HepG2 (cell line): ENCODE measurements around the gene SQSTM1. TPM values are rescaled to one million over a fixed set of nuclear protein-coding genes. Genes with fewer than 3 reads are reported as not detected.

Source experiments
- ATAC-seq: fragments of 200-7000 bp; cut with Tn5 transposase; 3 replicates; pipeline ENCODE4 v1.9.1; 2020; ENCODE audit warnings: mild to moderate bottlenecking, moderate library complexity
- BruUV-seq: library from RNA; stranded (reverse); fragments of 400-500 nt; replicated peaks from 2 replicates; lab custom pipeline; 2021; lab: Mats Ljungman, UMichigan
- CTCF ChIA-PET: fragments of 300-600 bp; formaldehyde crosslinking; extraction: SDS; loops from one replicate; lab custom pipeline; 2021; ENCODE audit warnings: low total read pairs, inconsistent platforms, low intra/inter-chr PET ratio; lab: Yijun Ruan, JAX
- POLR2A ChIA-PET: fragments of 350-600 bp; sonication (Branson Sonifier 250); formaldehyde crosslinking; loops from one replicate; lab custom pipeline; 2020; ENCODE audit warnings: antibody characterized with exemption, inconsistent platforms; lab: Yijun Ruan, JAX
- DNase-seq: peaks from one replicate; pipeline ENCODE4 v3.0.0-alpha.2; 2015; ENCODE audit warnings: low spot score
- FAIRE-seq: peaks from 3 replicates; lab custom pipeline; 2011; peaks lifted over from hg19 to GRCh38; lab: Jason Lieb, UNC
- H2AFZ ChIP-seq: one replicate; pipeline ENCODE4 v1.6.1; 2011; ENCODE audit warnings: low read length, inconsistent platforms
- H3K27ac ChIP-seq: fragments of 300-600 bp; 3 replicates; pipeline ENCODE4 v1.8.0; 2011; ENCODE audit warnings: mixed run types, mild to moderate bottlenecking, mixed read lengths, low read length, inconsistent platforms; ENCODE audit not compliant: insufficient read depth; ENCODE audit errors: extremely low read length
- H3K27me3 ChIP-seq, 2 experiments: fragments of 200-600 bp in 1 of 2; 2 replicates in 1 of 2; 3 replicates in 1 of 2; pipeline versions ENCODE4 v1.6.0 to v1.8.0; 2011; ENCODE audit warnings: low read length in 2 of 2, mild to moderate bottlenecking in 2 of 2, moderate library complexity in 2 of 2, inconsistent platforms in 1 of 2; ENCODE audit not compliant: insufficient read depth in 2 of 2, control insufficient read depth in 1 of 2
- H3K36me3 ChIP-seq, 2 experiments: fragments of 200-600 bp in 1 of 2; replicated peaks in 1 of 2; 2 replicates in 1 of 2; 3 replicates in 1 of 2; pipeline versions ENCODE4 v1.5.1 to v1.8.0; 2011; ENCODE audit warnings: low read length in 2 of 2, inconsistent platforms in 1 of 2; ENCODE audit not compliant: insufficient read depth in 2 of 2, control insufficient read depth in 1 of 2
- H3K4me1 ChIP-seq: 2 replicates; pipeline ENCODE4 v1.5.1; 2012; ENCODE audit warnings: low read length, inconsistent platforms; ENCODE audit not compliant: insufficient read depth
- H3K4me2 ChIP-seq: 2 replicates; pipeline ENCODE4 v1.6.0; 2011; ENCODE audit warnings: low read depth, low read length, inconsistent platforms
- H3K4me3 ChIP-seq, 3 experiments: fragments of 200-600 bp in 1 of 3; sonication (generic), shearing (Covaris generic) in 1 of 3; replicated peaks in 1 of 3; 2 replicates each; pipeline ENCODE4 v1.5.1; 2011 to 2016; ENCODE audit warnings: low read length in 3 of 3, inconsistent platforms in 2 of 3, low read depth in 2 of 3, mild to moderate bottlenecking in 2 of 3, control low read depth in 1 of 3, mixed read lengths in 1 of 3; ENCODE audit not compliant: insufficient read depth in 1 of 3
- H3K79me2 ChIP-seq: one replicate; pipeline ENCODE4 v1.6.1; 2011; ENCODE audit warnings: low read length, inconsistent platforms; ENCODE audit not compliant: insufficient read depth
- H3K9ac ChIP-seq: 2 replicates; pipeline ENCODE4 v1.6.0; 2011; ENCODE audit warnings: mild to moderate bottlenecking, low read depth, low read length, inconsistent platforms; ENCODE audit not compliant: insufficient read depth
- H3K9me3 ChIP-seq: 2 replicates; pipeline ENCODE4 v1.5.1; 2012; ENCODE audit warnings: mild to moderate bottlenecking, low read length
- H4K20me1 ChIP-seq: 2 replicates; pipeline ENCODE4 v1.6.0; 2011; ENCODE audit warnings: inconsistent platforms, mild to moderate bottlenecking, low read length, moderate library complexity; ENCODE audit not compliant: insufficient read depth
- CREM ChIP-seq, 2 experiments: sonication (generic) in 1 of 2; formaldehyde crosslinking in 1 of 2; IDR thresholded peaks; 2 replicates each; pipeline versions ENCODE4 v1.4.0 to v1.6.1; 2016 to 2020; ENCODE audit warnings: antibody characterized with exemption in 1 of 2, mild to moderate bottlenecking in 1 of 2, missing genetic modification reagents in 1 of 2
- MBNL3 ChIP-seq: fragments of 250-450 bp; sonication (Bioruptor Pico); conservative IDR thresholded peaks from 2 replicates; pipeline ENCODE4 v1.8.0; 2022; ENCODE audit warnings: mild to moderate bottlenecking, inconsistent platforms
- PHB2 ChIP-seq: fragments of 450-650 bp; IDR thresholded peaks from 2 replicates; pipeline ENCODE4 v1.6.1; 2018; ENCODE audit not compliant: partially characterized antibody
- POLR2AphosphoS2 ChIP-seq: IDR thresholded peaks from 2 replicates; pipeline ENCODE4 v1.6.1; 2011; ENCODE audit warnings: low read depth, low read length, improper control_type of control experiment
- POLR2G ChIP-seq: fragments of 200-400 bp; formaldehyde crosslinking; IDR thresholded peaks from 2 replicates; pipeline ENCODE4 v1.6.1; 2018; ENCODE audit warnings: mild to moderate bottlenecking, low read depth, low read length, moderate library complexity
- ZFP1 ChIP-seq: IDR thresholded peaks from 2 replicates; pipeline ENCODE4 v1.6.1; 2016
- ZMYM2 ChIP-seq: sonication (generic); formaldehyde crosslinking; IDR thresholded peaks from 2 replicates; pipeline ENCODE4 v1.8.0; 2022; ENCODE audit warnings: mild to moderate bottlenecking, missing genetic modification reagents
- ZNF557 ChIP-seq: sonication (generic); formaldehyde crosslinking; IDR thresholded peaks from 2 replicates; pipeline ENCODE4 v1.4.0; 2020; ENCODE audit warnings: missing genetic modification reagents
- ZNF660 ChIP-seq: sonication (generic); formaldehyde crosslinking; IDR thresholded peaks from 2 replicates; pipeline ENCODE4 v1.5.1; 2020; ENCODE audit warnings: mild to moderate bottlenecking, low read depth, missing genetic modification reagents, borderline replicate concordance
- ZNF746 ChIP-seq: sonication (generic); formaldehyde crosslinking; IDR thresholded peaks from 2 replicates; pipeline ENCODE4 v1.8.0; 2022; ENCODE audit warnings: mild to moderate bottlenecking, missing genetic modification reagents
- WGBS: methylation state at CpG from one replicate; pipeline ENCODE4 v1.1.6; 2017; ENCODE audit warnings: low lambda C conversion rate; 5-methylcytosine and 5-hydroxymethylcytosine counted together
- in situ Hi-C: cut with HindIII; loops from 2 replicates; pipeline ENCODE4 v1.10.0; 2017; ENCODE audit warnings: low pct_unique_long_range_greater_than_20kb; ENCODE audit not compliant: extremely low pct_ligation_motif_present
- intact Hi-C: fragments of 100-400 bp; cut with micrococcal nuclease; formaldehyde crosslinking; loops from one replicate; pipeline ENCODE4 v1.10.0; 2022; ENCODE audit not compliant: unreplicated experiment
- polyA plus RNA-seq, 8 experiments: library from polyadenylated mRNA; depleted of rRNA in 3 of 8; stranded (reverse) in 7 of 8; unstranded in 1 of 8; fragments of >200 nt; fragmentation: Illumina TruSeq in 4 of 8; extraction: Trizol in 4 of 8; gene quantifications; 2 replicates each; pipeline versions ENCODE4 v1.2.1 to v1.2.3, GENCODE V29; 2011 to 2016; ENCODE audit warnings: low read depth in 4 of 8, missing spikeins in 1 of 8, mixed read lengths in 1 of 8; ENCODE audit not compliant: insufficient read depth in 1 of 8
- total RNA-seq, 5 experiments: library from RNA; depleted of rRNA; stranded (reverse); fragments of >200 nt; fragmentation: Illumina TruSeq; extraction: Trizol; gene quantifications; 2 replicates each; pipeline ENCODE4 v1.2.3, GENCODE V29; 2016; ENCODE audit warnings: low read depth in 1 of 5
- TF ChIP-seq, protein P1 (sequence below): sonication (generic); formaldehyde crosslinking; IDR thresholded peaks from 2 replicates; pipeline ENCODE4 v1.5.1; 2020; ENCODE audit warnings: mild to moderate bottlenecking, moderate library complexity, missing genetic modification reagents
- TF ChIP-seq, protein P2 (sequence below): sonication (generic); formaldehyde crosslinking; IDR thresholded peaks from 2 replicates; pipeline ENCODE4 v1.8.1; 2022; ENCODE audit warnings: low read depth, mild to moderate bottlenecking, missing genetic modification reagents
- TF ChIP-seq, protein P3 (sequence below): sonication (generic); formaldehyde crosslinking; IDR thresholded peaks from 2 replicates; pipeline ENCODE4 v1.8.0; 2022; ENCODE audit warnings: mild to moderate bottlenecking, missing genetic modification reagents, borderline replicate concordance
- TF ChIP-seq, protein P4 (sequence below): fragments of 450-650 bp; IDR thresholded peaks from 2 replicates; pipeline ENCODE4 v1.6.1; 2017

SQSTM1 gene
- total and polyA plus RNA-seq, 2 of the 13 experiments (the other 11 are each of a cell fraction or from before 2014, with no cell fraction given) = 90.9 to 160 TPM

DNA sequence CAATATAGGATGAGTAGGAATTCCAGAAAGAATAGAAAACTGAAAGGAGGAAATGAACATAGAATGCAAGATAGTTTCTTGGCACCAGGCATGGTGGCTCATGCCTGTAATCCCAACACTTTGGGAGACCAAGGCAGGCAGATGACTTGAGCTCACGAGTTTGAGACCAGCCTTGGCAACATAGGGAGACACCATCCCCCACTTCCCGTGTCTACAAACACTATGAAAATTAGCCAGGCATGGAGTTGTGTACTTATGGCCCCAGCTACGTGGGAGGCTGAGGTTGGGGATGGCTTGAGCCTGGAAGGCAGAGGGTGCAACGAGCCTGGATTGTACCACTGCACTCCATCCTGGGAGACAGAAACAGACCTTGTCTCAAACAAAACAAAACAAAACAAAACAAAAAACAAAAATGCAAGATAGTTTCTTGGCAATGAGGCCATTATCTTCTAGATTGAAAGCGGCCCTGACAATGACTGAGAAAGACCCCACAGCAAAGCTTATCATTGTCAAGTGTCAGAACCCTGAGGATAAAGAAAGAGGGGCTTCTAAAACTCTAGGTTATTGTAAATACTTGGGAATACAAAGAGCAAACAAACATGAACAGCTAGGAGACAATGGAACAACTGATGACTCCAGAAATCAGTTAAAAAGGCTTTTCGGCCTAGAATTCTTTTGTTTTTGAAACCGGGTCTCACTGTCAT is 9.2 kb downstream of the SQSTM1 start (continued):
- TF ChIP-seq ZNF746 (CRISPR knock-in tag) (no peak), ZNF557 (CRISPR knock-in tag) (no peak)
- TF ChIP-seq, protein P1, sequence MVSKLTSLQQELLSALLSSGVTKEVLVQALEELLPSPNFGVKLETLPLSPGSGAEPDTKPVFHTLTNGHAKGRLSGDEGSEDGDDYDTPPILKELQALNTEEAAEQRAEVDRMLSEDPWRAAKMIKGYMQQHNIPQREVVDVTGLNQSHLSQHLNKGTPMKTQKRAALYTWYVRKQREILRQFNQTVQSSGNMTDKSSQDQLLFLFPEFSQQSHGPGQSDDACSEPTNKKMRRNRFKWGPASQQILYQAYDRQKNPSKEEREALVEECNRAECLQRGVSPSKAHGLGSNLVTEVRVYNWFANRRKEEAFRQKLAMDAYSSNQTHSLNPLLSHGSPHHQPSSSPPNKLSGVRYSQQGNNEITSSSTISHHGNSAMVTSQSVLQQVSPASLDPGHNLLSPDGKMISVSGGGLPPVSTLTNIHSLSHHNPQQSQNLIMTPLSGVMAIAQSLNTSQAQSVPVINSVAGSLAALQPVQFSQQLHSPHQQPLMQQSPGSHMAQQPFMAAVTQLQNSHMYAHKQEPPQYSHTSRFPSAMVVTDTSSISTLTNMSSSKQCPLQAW = no peak
- TF ChIP-seq, protein P2, sequence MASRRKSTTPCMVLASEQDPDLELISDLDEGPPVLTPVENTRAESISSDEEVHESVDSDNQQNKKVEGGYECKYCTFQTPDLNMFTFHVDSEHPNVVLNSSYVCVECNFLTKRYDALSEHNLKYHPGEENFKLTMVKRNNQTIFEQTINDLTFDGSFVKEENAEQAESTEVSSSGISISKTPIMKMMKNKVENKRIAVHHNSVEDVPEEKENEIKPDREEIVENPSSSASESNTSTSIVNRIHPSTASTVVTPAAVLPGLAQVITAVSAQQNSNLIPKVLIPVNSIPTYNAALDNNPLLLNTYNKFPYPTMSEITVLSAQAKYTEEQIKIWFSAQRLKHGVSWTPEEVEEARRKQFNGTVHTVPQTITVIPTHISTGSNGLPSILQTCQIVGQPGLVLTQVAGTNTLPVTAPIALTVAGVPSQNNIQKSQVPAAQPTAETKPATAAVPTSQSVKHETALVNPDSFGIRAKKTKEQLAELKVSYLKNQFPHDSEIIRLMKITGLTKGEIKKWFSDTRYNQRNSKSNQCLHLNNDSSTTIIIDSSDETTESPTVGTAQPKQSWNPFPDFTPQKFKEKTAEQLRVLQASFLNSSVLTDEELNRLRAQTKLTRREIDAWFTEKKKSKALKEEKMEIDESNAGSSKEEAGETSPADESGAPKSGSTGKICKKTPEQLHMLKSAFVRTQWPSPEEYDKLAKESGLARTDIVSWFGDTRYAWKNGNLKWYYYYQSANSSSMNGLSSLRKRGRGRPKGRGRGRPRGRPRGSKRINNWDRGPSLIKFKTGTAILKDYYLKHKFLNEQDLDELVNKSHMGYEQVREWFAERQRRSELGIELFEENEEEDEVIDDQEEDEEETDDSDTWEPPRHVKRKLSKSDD (CRISPR knock-in tag) = no peak
- TF ChIP-seq, all 625 proteins: peak for 3

DNA sequence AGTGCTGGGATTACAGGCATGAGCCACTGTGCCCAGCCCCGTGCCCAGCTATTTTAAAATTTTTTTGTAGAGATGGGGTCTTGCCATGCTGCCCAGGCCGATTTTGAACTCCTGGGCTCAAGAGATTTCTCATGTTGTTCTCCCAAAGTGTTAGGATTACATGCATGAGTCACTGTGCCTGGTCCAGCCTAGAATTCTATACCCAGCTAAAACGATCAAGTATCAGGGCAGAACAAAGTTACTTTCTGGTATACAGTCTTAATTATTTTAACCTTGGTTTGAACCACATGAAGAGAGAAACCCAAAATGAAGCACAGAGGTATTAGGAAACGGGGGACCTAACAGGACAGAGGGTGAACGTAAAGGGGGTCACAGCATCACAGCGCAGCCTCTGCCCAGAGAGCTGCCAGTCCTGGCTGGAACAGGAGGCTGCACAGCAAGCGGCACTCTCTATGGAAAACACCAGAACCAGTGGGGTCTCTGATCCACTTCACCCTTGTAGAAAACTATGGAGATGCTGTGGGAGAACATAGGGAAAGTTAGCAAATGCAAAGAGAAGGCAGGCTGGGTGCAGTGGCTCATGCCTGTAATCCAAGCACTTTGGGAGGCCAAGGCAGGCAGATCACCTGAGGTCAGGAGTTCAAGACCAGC is 10.2 kb downstream of the SQSTM1 start:
- Histone ChIP-seq H3K4me2 (no peak overlapping the region), H3K27me3 (no peaks in the 10 kb centered on the region), H3K4me3 (no peak overlapping the region), H3K4me1 (peaks cover 43% of the 10 kb centered on the region), H3K79me2 (peaks cover 4% of the 10 kb centered on the region), H3K9ac (no peak overlapping the region), H4K20me1 (peaks cover 21% of the 10 kb centered on the region; the same call in 1 of the 2 replicates), H2AFZ (no peak overlapping the region), H3K9me3 (no peaks in the 10 kb centered on the region), H3K36me3 (peaks cover 39 to 72% of the 10 kb centered on the region in 2 experiments), H3K27ac (no peak overlapping the region)
- in situ Hi-C loops = no loop called here
- ATAC-seq (no peak), DNase-seq (no peak), FAIRE-seq (no peak)
- intact Hi-C loops = no loop called here
- POLR2A ChIA-PET = interaction anchor here (1.0 to 2.9 kb wide), 4 partner anchors 9 to 67 kb away, joined by 3 to 9 read pairs (median 6); partner anchors contain the start of gene LTC4S
- WGBS = over 99% methylated on average over 7 of the region's 7 CpGs
- BruUV-seq = no TSS peak
- CTCF ChIA-PET = no interaction called here
- no peak for TF ChIP-seq CREM (IDR thresholded peaks at IDR 0.05)
- TF ChIP-seq CREM (CRISPR knock-in tag; IDR thresholded peaks at IDR 0.05) = no peak
- TF ChIP-seq POLR2AphosphoS2 = peak; percentile 53; the same call in 1 of the 2 replicates
- no peak for TF ChIP-seq PHB2
- TF ChIP-seq, protein P3, sequence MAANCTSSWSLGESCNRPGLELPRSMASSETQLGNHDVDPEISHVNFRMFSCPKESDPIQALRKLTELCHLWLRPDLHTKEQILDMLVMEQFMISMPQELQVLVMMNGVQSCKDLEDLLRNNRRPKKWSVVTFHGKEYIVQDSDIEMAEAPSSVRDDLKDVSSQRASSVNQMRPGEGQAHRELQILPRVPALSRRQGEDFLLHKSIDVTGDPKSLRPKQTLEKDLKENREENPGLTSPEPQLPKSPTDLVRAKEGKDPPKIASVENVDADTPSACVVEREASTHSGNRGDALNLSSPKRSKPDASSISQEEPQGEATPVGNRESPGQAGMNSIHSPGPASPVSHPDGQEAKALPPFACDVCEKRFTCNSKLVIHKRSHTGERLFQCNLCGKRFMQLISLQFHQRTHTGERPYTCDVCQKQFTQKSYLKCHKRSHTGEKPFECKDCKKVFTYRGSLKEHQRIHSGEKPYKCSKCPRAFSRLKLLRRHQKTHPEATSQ = no peak
- TF ChIP-seq ZNF660 (CRISPR knock-in tag) = no peak
- no peak for TF ChIP-seq ZMYM2 (CRISPR knock-in tag)
- TF ChIP-seq ZFP1 = peak; percentile 93; the same call in 1 of the 2 replicates
- no peak for TF ChIP-seq MBNL3
- TF ChIP-seq, protein P4, sequence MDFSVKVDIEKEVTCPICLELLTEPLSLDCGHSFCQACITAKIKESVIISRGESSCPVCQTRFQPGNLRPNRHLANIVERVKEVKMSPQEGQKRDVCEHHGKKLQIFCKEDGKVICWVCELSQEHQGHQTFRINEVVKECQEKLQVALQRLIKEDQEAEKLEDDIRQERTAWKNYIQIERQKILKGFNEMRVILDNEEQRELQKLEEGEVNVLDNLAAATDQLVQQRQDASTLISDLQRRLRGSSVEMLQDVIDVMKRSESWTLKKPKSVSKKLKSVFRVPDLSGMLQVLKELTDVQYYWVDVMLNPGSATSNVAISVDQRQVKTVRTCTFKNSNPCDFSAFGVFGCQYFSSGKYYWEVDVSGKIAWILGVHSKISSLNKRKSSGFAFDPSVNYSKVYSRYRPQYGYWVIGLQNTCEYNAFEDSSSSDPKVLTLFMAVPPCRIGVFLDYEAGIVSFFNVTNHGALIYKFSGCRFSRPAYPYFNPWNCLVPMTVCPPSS = no peak
- TF ChIP-seq POLR2G = peak; percentile 55
